K562 (cell line): ENCODE data around the gene TAF1B. TPM values are rescaled to one million over a fixed set of nuclear protein-coding genes. Genes with fewer than 3 reads are reported as not detected.

Source experiments
- BDP1 ChIP-seq: IDR thresholded peaks from 3 replicates; pipeline ENCODE4 v1.6.1; 2011; ENCODE audit not compliant: insufficient read length, insufficient read depth
- CBFA2T2 ChIP-seq: fragments of 450-650 bp; conservative IDR thresholded peaks from 2 replicates; pipeline ENCODE4 v1.6.1; 2017; ENCODE audit warnings: mild to moderate bottlenecking
- CCAR2 ChIP-seq: fragments of 200-400 bp; formaldehyde crosslinking; IDR thresholded peaks from 2 replicates; pipeline ENCODE4 v1.6.1; 2017; ENCODE audit warnings: mild to moderate bottlenecking, low read depth, low read length
- DNMT1 ChIP-seq: fragments of 450-650 bp; IDR thresholded peaks from 2 replicates; pipeline ENCODE4 v1.6.1; 2016; ENCODE audit warnings: antibody characterized with exemption, mild to moderate bottlenecking
- HLTF ChIP-seq: fragments of 450-650 bp; IDR thresholded peaks from 2 replicates; pipeline ENCODE4 v1.6.1; 2016
- KHSRP ChIP-seq: fragments of 450-650 bp; IDR thresholded peaks from 2 replicates; pipeline ENCODE4 v1.6.1; 2017
- KLF1 ChIP-seq: fragments of 450-650 bp; IDR thresholded peaks from 2 replicates; pipeline ENCODE4 v1.6.1; 2016; ENCODE audit warnings: missing genetic modification characterization, missing compliant biosample characterization
- RB1 ChIP-seq: fragments of 450-650 bp; IDR thresholded peaks from 2 replicates; pipeline ENCODE4 v1.6.1; 2017; ENCODE audit warnings: low read depth, mild to moderate bottlenecking
- SMARCC2 ChIP-seq: fragments of 450-650 bp; IDR thresholded peaks from 2 replicates; pipeline ENCODE4 v1.6.1; 2017; ENCODE audit warnings: antibody characterized with exemption, moderate library complexity, mild to moderate bottlenecking, low read depth
- TGIF2 ChIP-seq: sonication (generic); formaldehyde crosslinking; IDR thresholded peaks from 2 replicates; pipeline ENCODE4 v1.8.1; 2022; ENCODE audit warnings: mild to moderate bottlenecking, missing genetic modification reagents, moderate library complexity
- polyA plus RNA-seq, 8 experiments: library from polyadenylated mRNA; depleted of rRNA in 4 of 8; stranded (reverse) in 5 of 8; unstranded in 3 of 8; fragments of >200 nt; fragmentation: Nextera tagmentation in 2 of 8; fragmentation: Illumina TruSeq in 1 of 8; extraction: Ambion mirVana in 2 of 8; extraction: Trizol in 1 of 8; gene quantifications; 2 replicates each; pipeline versions ENCODE4 v1.2.1 to v1.2.3, GENCODE V29; 2011 to 2014; ENCODE audit warnings: inconsistent platforms in 1 of 8, missing spikeins in 1 of 8
- total RNA-seq, 7 experiments: library from RNA; depleted of rRNA in 6 of 7; stranded (reverse); fragments of >200 nt in 6 of 7; fragmentation: Illumina TruSeq in 2 of 7; extraction: Trizol in 2 of 7; gene quantifications; 2 replicates each; pipeline versions ENCODE4 v1.2.1 to v1.2.3, GENCODE V29; 2011 to 2021; ENCODE audit warnings: low replicate concordance in 1 of 7
- TF ChIP-seq, protein P1 (sequence below): fragments of 450-650 bp; IDR thresholded peaks from 2 replicates; pipeline ENCODE4 v1.6.1; 2016; ENCODE audit warnings: mild to moderate bottlenecking, moderate library complexity
- TF ChIP-seq, protein P2 (sequence below): fragments of 250-450 bp; sonication (Bioruptor Pico); IDR thresholded peaks from 2 replicates; pipeline ENCODE4 v1.8.0; 2022; ENCODE audit warnings: moderate library complexity, mild to moderate bottlenecking, inconsistent platforms
- TF ChIP-seq, protein P3 (sequence below): fragments of 250-450 bp; sonication (Bioruptor Pico); IDR thresholded peaks from 2 replicates; pipeline ENCODE4 v1.5.0; 2020; ENCODE audit warnings: mild to moderate bottlenecking
- TF ChIP-seq, protein P4 (sequence below): fragments of 450-650 bp; formaldehyde crosslinking; IDR thresholded peaks from 2 replicates; pipeline ENCODE4 v1.4.0; 2022; ENCODE audit warnings: missing genetic modification characterization

Gene TAF1B
- total and polyA plus RNA-seq, 9 of the 15 experiments (the other 6 are each of a cell fraction or from before 2014, with no cell fraction given): 8.8 to 25.1 (median 17.3) TPM

DNA sequence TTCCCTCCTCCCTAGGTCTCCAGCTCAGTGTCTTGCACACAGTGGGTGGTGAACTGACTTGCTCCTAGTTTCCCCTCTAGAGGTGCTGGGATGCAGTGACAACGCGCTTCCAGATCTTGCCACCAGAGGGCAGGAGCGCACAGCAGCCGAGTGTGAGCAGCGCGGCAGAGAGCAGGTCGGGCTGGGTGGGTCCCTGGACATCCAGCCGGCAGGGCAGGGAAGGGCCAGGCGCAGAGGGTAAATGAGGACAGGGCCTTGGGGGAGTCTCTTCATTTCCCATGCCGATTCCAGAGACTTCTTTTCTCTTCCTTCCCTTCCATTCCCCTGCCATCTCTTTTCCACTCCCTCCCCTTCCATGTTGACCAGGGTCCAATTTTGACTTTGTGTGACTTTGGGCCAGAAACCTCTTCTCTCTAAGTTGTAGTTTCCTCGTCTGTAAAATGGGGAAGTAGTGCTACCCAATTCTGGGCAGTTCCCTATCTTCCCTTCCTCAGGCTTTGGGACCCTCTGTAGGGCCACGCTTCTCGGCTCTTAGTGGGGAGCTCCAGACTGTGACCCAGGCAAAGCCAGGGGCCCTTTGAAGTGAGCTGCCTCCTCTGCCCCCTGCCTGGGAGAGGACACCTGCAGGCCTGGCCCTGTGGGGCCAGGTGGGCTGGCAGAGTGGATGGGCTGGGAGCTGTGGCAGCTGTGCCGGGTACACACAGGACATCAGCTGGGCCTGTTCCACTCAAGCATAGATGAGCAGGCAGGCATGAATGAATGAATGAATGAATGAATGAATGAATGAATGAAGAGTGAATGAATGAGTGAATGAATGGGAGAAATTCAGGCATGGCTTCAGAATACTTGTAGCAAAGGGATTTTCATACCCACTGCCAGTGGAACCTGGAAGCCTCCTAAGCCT, 43.3 kb upstream of the TAF1B start (continued):
- TF ChIP-seq BDP1: no peak
- TF ChIP-seq KLF1 (tag): peak; percentile 51; the same call in 1 of the 2 replicates
- no peak for TF ChIP-seq SMARCC2
- peak; percentile 93 for TF ChIP-seq RB1
- TF ChIP-seq, protein P1, sequence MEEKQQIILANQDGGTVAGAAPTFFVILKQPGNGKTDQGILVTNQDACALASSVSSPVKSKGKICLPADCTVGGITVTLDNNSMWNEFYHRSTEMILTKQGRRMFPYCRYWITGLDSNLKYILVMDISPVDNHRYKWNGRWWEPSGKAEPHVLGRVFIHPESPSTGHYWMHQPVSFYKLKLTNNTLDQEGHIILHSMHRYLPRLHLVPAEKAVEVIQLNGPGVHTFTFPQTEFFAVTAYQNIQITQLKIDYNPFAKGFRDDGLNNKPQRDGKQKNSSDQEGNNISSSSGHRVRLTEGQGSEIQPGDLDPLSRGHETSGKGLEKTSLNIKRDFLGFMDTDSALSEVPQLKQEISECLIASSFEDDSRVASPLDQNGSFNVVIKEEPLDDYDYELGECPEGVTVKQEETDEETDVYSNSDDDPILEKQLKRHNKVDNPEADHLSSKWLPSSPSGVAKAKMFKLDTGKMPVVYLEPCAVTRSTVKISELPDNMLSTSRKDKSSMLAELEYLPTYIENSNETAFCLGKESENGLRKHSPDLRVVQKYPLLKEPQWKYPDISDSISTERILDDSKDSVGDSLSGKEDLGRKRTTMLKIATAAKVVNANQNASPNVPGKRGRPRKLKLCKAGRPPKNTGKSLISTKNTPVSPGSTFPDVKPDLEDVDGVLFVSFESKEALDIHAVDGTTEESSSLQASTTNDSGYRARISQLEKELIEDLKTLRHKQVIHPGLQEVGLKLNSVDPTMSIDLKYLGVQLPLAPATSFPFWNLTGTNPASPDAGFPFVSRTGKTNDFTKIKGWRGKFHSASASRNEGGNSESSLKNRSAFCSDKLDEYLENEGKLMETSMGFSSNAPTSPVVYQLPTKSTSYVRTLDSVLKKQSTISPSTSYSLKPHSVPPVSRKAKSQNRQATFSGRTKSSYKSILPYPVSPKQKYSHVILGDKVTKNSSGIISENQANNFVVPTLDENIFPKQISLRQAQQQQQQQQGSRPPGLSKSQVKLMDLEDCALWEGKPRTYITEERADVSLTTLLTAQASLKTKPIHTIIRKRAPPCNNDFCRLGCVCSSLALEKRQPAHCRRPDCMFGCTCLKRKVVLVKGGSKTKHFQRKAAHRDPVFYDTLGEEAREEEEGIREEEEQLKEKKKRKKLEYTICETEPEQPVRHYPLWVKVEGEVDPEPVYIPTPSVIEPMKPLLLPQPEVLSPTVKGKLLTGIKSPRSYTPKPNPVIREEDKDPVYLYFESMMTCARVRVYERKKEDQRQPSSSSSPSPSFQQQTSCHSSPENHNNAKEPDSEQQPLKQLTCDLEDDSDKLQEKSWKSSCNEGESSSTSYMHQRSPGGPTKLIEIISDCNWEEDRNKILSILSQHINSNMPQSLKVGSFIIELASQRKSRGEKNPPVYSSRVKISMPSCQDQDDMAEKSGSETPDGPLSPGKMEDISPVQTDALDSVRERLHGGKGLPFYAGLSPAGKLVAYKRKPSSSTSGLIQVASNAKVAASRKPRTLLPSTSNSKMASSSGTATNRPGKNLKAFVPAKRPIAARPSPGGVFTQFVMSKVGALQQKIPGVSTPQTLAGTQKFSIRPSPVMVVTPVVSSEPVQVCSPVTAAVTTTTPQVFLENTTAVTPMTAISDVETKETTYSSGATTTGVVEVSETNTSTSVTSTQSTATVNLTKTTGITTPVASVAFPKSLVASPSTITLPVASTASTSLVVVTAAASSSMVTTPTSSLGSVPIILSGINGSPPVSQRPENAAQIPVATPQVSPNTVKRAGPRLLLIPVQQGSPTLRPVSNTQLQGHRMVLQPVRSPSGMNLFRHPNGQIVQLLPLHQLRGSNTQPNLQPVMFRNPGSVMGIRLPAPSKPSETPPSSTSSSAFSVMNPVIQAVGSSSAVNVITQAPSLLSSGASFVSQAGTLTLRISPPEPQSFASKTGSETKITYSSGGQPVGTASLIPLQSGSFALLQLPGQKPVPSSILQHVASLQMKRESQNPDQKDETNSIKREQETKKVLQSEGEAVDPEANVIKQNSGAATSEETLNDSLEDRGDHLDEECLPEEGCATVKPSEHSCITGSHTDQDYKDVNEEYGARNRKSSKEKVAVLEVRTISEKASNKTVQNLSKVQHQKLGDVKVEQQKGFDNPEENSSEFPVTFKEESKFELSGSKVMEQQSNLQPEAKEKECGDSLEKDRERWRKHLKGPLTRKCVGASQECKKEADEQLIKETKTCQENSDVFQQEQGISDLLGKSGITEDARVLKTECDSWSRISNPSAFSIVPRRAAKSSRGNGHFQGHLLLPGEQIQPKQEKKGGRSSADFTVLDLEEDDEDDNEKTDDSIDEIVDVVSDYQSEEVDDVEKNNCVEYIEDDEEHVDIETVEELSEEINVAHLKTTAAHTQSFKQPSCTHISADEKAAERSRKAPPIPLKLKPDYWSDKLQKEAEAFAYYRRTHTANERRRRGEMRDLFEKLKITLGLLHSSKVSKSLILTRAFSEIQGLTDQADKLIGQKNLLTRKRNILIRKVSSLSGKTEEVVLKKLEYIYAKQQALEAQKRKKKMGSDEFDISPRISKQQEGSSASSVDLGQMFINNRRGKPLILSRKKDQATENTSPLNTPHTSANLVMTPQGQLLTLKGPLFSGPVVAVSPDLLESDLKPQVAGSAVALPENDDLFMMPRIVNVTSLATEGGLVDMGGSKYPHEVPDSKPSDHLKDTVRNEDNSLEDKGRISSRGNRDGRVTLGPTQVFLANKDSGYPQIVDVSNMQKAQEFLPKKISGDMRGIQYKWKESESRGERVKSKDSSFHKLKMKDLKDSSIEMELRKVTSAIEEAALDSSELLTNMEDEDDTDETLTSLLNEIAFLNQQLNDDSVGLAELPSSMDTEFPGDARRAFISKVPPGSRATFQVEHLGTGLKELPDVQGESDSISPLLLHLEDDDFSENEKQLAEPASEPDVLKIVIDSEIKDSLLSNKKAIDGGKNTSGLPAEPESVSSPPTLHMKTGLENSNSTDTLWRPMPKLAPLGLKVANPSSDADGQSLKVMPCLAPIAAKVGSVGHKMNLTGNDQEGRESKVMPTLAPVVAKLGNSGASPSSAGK: no peak
- TF ChIP-seq CBFA2T2: no peak
- TF ChIP-seq, protein P2, sequence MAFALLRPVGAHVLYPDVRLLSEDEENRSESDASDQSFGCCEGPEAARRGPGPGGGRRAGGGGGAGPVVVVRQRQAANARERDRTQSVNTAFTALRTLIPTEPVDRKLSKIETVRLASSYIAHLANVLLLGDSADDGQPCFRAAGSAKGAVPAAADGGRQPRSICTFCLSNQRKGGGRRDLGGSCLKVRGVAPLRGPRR: no peak
- no peak for TF ChIP-seq KHSRP
- TF ChIP-seq, protein P3, sequence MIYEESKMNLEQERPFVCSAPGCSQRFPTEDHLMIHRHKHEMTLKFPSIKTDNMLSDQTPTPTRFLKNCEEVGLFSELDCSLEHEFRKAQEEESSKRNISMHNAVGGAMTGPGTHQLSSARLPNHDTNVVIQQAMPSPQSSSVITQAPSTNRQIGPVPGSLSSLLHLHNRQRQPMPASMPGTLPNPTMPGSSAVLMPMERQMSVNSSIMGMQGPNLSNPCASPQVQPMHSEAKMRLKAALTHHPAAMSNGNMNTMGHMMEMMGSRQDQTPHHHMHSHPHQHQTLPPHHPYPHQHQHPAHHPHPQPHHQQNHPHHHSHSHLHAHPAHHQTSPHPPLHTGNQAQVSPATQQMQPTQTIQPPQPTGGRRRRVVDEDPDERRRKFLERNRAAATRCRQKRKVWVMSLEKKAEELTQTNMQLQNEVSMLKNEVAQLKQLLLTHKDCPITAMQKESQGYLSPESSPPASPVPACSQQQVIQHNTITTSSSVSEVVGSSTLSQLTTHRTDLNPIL (CRISPR knock-in tag): no peak
- no peak for TF ChIP-seq TGIF2 (CRISPR knock-in tag)
- no peak for TF ChIP-seq CCAR2
- TF ChIP-seq, protein P4, sequence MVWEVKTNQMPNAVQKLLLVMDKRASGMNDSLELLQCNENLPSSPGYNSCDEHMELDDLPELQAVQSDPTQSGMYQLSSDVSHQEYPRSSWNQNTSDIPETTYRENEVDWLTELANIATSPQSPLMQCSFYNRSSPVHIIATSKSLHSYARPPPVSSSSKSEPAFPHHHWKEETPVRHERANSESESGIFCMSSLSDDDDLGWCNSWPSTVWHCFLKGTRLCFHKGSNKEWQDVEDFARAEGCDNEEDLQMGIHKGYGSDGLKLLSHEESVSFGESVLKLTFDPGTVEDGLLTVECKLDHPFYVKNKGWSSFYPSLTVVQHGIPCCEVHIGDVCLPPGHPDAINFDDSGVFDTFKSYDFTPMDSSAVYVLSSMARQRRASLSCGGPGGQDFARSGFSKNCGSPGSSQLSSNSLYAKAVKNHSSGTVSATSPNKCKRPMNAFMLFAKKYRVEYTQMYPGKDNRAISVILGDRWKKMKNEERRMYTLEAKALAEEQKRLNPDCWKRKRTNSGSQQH (CRISPR knock-in tag): no peak
- TF ChIP-seq HLTF: no peak
- no peak for TF ChIP-seq DNMT1
